ENCODE results near the gene NR1I3. TPM values are rescaled to one million over a fixed set of nuclear protein-coding genes. Genes with fewer than 3 reads are reported as not detected.
A peak's percentile ranks its signal among the peaks of the same experiment; 100 is the strongest.

NR1I3 gene
- total RNA-seq, 1 donor from 2014 or later, result not detected

DNA sequence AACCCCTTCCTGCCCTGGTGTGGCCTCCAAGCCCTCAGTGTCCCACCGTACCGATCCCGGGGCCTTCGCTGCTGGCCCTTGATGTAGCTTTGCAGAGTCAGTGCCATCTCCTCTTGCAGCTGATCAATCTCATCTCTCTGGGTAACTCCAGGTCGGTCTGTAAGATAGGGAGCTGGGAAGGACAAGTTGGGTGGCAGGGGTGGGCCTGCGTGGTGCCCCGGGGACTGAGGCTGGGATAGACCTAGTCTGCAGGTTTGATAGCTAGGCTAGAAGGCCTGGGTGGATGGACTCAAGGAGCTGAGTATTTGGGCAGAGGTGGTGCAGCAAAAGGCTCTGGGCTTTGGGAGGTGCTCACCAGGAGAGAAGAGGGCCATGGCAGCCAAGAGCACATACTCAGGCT lies 7.2 kb downstream of the NR1I3 start:
- TF ChIP-seq POLR2A (IDR thresholded peaks at IDR 0.05) (no peak), POLR2AphosphoS5 (IDR thresholded peaks at IDR 0.05; ENCODE audit: insufficient read depth in 1 of 2, low read depth in 1 of 2) (no peak), CTCF (IDR thresholded peaks at IDR 0.05) (no peak)
- H3K27ac ChIP-seq, result no peak overlapping the region
- H3K36me3 ChIP-seq, result peaks cover 0 to 15% of the 10 kb centered on the region in 2 donors
- DNase-seq (ENCODE audit: extremely low spot score in 2 of 2), result no peak
- intact Hi-C loops (cut with DNase I), result loop anchor here (2.0 kb wide), 1 partner anchor 54 kb away; no protein-coding TSS in a partner anchor
- no peak overlapping the region for H3K4me3 ChIP-seq
- H3K9me3 ChIP-seq, result no peaks in the 10 kb centered on the region
- H3K27me3 ChIP-seq, result no peaks in the 10 kb centered on the region
- H3K4me1 ChIP-seq, result peaks cover 22% of the 10 kb centered on the region

- H3K27me3 ChIP-seq, result no peaks in the 10 kb centered on the region
- no peak overlapping the region for H3K4me3 ChIP-seq
- no peak for DNase-seq (ENCODE audit: extremely low spot score in 2 of 2)
- no peak overlapping the region for H3K27ac ChIP-seq
- intact Hi-C loops (cut with DNase I), result loop anchor here (2.0 to 5.0 kb wide), 2 partner anchors 55 to 152 kb away; no protein-coding TSS in a partner anchor
- H3K36me3 ChIP-seq, result peaks cover 0 to 15% of the 10 kb centered on the region in 2 donors
- peaks cover 29% of the 10 kb centered on the region for H3K4me1 ChIP-seq
- TF ChIP-seq POLR2A (IDR thresholded peaks at IDR 0.05) (no peak), POLR2AphosphoS5 (IDR thresholded peaks at IDR 0.05; ENCODE audit: insufficient read depth in 1 of 2, low read depth in 1 of 2) (no peak), CTCF (IDR thresholded peaks at IDR 0.05) (no peak)
- H3K9me3 ChIP-seq, result no peaks in the 10 kb centered on the region
These were observed 8.1 kb downstream of the NR1I3 start for GRCh38 chr1:161229896-161230295.

- H3K27ac ChIP-seq, result no peak overlapping the region
- DNase-seq (ENCODE audit: extremely low spot score in 2 of 2), result no peak
- intact Hi-C loops (cut with DNase I), result loop anchor here (5.0 kb wide), 1 partner anchor 154 kb away; no protein-coding TSS in a partner anchor
- H3K27me3 ChIP-seq, result no peaks in the 10 kb centered on the region
- H3K4me3 ChIP-seq, result no peak overlapping the region
- peaks cover 0 to 15% of the 10 kb centered on the region in 2 donors for H3K36me3 ChIP-seq
- TF ChIP-seq POLR2A (IDR thresholded peaks at IDR 0.05), result no peak
- TF ChIP-seq POLR2AphosphoS5 (IDR thresholded peaks at IDR 0.05; ENCODE audit: insufficient read depth in 1 of 2, low read depth in 1 of 2), result no peak
- TF ChIP-seq CTCF (IDR thresholded peaks at IDR 0.05), result no peak
- peaks cover 30% of the 10 kb centered on the region for H3K4me1 ChIP-seq
- no peaks in the 10 kb centered on the region for H3K9me3 ChIP-seq
These were observed 10.0 kb downstream of the NR1I3 start for GRCh38 chr1:161228032-161228431.

- peak overlapping the region; percentile 45 for H3K27ac ChIP-seq
- no peak for TF ChIP-seq POLR2A (IDR thresholded peaks at IDR 0.05)
- peak; percentile 80 to 93 (median 85) for TF ChIP-seq CTCF (IDR thresholded peaks at IDR 0.05)
- peak in 1 of 2 donors; percentile 66 for TF ChIP-seq POLR2AphosphoS5 (IDR thresholded peaks at IDR 0.05; ENCODE audit: insufficient read depth in 1 of 2, low read depth in 1 of 2)
- peaks cover 30% of the 10 kb centered on the region for H3K4me1 ChIP-seq
- H3K27me3 ChIP-seq, result no peaks in the 10 kb centered on the region
- H3K9me3 ChIP-seq, result no peaks in the 10 kb centered on the region
- no peak for DNase-seq (ENCODE audit: extremely low spot score in 2 of 2)
- intact Hi-C loops (cut with DNase I), result loop anchor here (5.0 kb wide), 1 partner anchor 155 kb away; no protein-coding TSS in a partner anchor
- peaks cover 0 to 15% of the 10 kb centered on the region in 2 donors for H3K36me3 ChIP-seq
- peak overlapping the region in 1 of 2 donors; percentile 88 for H3K4me3 ChIP-seq
These were observed 10.7 kb downstream of the NR1I3 start for GRCh38 chr1:161227196-161227871.

- DNase-seq (ENCODE audit: extremely low spot score in 2 of 2), result no peak
- Histone ChIP-seq H3K4me3 (peak overlapping the region; percentile 73 to 88), H3K4me1 (peaks cover 30% of the 10 kb centered on the region), H3K27ac (peak overlapping the region; percentile 80), H3K27me3 (no peaks in the 10 kb centered on the region), H3K9me3 (no peaks in the 10 kb centered on the region), H3K36me3 (peaks cover 0 to 15% of the 10 kb centered on the region in 2 donors)
- TF ChIP-seq POLR2A (IDR thresholded peaks at IDR 0.05) (no peak), CTCF (IDR thresholded peaks at IDR 0.05) (no peak), POLR2AphosphoS5 (IDR thresholded peaks at IDR 0.05; ENCODE audit: insufficient read depth in 1 of 2, low read depth in 1 of 2) (no peak)
- intact Hi-C loops (cut with DNase I), result loop anchor here (5.0 kb wide), 1 partner anchor 156 kb away; no protein-coding TSS in a partner anchor
These were observed 11.2 kb downstream of the NR1I3 start for GRCh38 chr1:161226759-161227158.
